HL-60/S4 treated with phorbol 12-myristate 13-acetate at 8.2 ng/mL for 4 days and 3 days (cell line): ENCODE measurements around the gene BMPR2.

Experiments used
- in situ Hi-C: fragments of 300-500 bp; cut with MboI; formaldehyde crosslinking; loops from 2 replicates; pipeline ENCODE4 v1.15.0; 2022; ENCODE audit warnings: low sequenced_read_pairs

Gene BMPR2

GRCh38 chr2:202588647-202589581 is 212.8 kb downstream of the BMPR2 start:
- in situ Hi-C loops: no loop called here

- in situ Hi-C loops: no loop called here
These were observed 213.4 kb downstream of the BMPR2 start for GRCh38 chr2:202589582-202589949.

- in situ Hi-C loops: no loop called here
These were observed 216.4 kb downstream of the BMPR2 start for GRCh38 chr2:202592566-202592965.

- in situ Hi-C loops: no loop called here
These were observed 223.0 kb downstream of the BMPR2 start for GRCh38 chr2:202599105-202599504.

- in situ Hi-C loops: no loop called here
These were observed 223.8 kb downstream of the BMPR2 start for GRCh38 chr2:202599911-202600310.

GRCh38 chr2:202604699-202605098 is 228.6 kb downstream of the BMPR2 start:
- in situ Hi-C loops: no loop called here

GRCh38 chr2:202605174-202605573 is 229.0 kb downstream of the BMPR2 start:
- in situ Hi-C loops: no loop called here

GRCh38 chr2:202608142-202608852 is 232.2 kb downstream of the BMPR2 start:
- in situ Hi-C loops: no loop called here

GRCh38 chr2:202609381-202610145 is 233.4 kb downstream of the BMPR2 start:
- in situ Hi-C loops: no loop called here

GRCh38 chr2:202610380-202610779 is 234.3 kb downstream of the BMPR2 start:
- in situ Hi-C loops: no loop called here

- in situ Hi-C loops: no loop called here
These were observed 236.0 kb downstream of the BMPR2 start for GRCh38 chr2:202612145-202612544.

- in situ Hi-C loops: no loop called here
These were observed 237.4 kb downstream of the BMPR2 start for GRCh38 chr2:202613479-202613878.
